Breast epithelium (tissue), 3 donors: Measurements from ENCODE around the gene SCG2.

Source experiments
- POLR2A ChIP-seq: fragments of 450-650 bp; IDR thresholded peaks from one replicate; pipeline ENCODE4 v1.6.1; 2016; ENCODE audit warnings: antibody characterized with exemption, mild to moderate bottlenecking, moderate library complexity
- TF ChIP-seq, protein P1 (sequence below), 3 donors: fragments of 450-650 bp; IDR thresholded peaks; one replicate each; pipeline ENCODE4 v1.5.1; 2016 to 2017; ENCODE audit warnings: antibody characterized with exemption in 3 of 3, mild to moderate bottlenecking in 3 of 3, moderate library complexity in 3 of 3

DNA sequence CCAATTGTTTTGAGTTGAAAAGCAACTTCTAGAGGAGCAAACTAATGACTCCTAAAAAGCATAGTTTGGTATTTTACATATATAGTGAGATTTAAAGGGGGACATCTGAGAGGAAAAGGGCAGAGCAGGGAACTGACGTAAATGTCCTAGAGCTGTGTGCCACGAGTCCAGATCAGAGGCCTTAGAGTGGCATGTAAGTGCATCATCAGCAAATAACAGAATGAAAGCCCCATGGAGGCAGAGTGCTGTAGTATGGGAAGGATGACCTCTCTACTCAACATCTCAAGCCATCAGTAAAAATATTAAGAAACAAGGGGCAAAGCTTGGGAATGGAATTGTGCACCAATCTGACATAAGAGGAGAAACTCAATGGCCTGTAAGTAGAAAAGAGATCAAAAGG, 31.4 kb downstream of the SCG2 start:
- no peak for TF ChIP-seq POLR2A
- TF ChIP-seq, protein P1, sequence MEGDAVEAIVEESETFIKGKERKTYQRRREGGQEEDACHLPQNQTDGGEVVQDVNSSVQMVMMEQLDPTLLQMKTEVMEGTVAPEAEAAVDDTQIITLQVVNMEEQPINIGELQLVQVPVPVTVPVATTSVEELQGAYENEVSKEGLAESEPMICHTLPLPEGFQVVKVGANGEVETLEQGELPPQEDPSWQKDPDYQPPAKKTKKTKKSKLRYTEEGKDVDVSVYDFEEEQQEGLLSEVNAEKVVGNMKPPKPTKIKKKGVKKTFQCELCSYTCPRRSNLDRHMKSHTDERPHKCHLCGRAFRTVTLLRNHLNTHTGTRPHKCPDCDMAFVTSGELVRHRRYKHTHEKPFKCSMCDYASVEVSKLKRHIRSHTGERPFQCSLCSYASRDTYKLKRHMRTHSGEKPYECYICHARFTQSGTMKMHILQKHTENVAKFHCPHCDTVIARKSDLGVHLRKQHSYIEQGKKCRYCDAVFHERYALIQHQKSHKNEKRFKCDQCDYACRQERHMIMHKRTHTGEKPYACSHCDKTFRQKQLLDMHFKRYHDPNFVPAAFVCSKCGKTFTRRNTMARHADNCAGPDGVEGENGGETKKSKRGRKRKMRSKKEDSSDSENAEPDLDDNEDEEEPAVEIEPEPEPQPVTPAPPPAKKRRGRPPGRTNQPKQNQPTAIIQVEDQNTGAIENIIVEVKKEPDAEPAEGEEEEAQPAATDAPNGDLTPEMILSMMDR (IDR thresholded peaks at IDR 0.05) = no peak
